ENCODE results near the gene QDPR. TPM values are rescaled to one million over a fixed set of nuclear protein-coding genes. Genes with fewer than 3 reads are reported as not detected.

QDPR gene
- total and polyA plus RNA-seq, 8 donors: 0.45 to 90.4 (median 19.9) TPM

DNA sequence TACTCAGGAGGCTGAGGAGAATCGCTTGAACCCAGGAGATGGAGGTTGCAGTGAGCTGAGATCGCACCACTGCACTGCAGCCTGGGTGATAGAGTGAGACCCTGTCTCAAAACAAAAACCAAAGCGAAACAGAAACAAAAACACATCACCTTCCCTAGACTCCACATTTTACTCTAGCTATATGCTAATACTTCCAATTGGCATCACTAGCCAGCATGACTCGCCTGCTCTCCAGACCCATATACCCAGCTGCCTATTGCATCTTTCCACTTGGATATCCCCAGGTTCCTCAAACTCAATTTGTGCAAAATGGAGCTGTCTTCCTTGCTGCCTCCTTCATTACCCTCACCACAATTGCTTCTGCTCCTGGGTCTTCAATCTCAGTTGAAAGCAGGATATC, 42.7 kb upstream of the QDPR start:
- no peak for DNase-seq
- WGBS, 5 donors: 63 to 82% (median 68%) methylated on average over 4 of the region's 4 CpGs

DNA sequence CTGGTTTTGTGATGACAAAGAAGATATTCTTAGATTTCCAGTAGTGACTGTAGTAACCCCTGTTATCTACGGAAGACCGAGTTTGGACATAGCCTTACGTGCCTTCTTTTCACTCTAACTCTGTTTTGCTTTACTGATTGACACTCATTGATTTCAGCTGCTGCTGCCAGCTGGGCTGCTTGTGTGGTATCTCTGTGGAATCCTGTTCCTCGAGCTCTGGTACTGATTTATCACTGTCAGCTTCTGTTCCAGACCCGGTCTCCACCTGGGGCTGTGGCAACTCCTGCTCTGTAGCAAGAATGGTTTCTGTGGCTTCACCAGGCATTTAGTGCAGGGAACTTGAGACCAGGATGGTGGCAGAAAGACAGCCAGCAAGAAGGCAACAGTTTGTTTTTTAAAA, 40.5 kb upstream of the QDPR start:
- DNase-seq: peak in 1 of 2 donors; percentile 19

More for the DNA sequence above, 42.7 kb upstream of the QDPR start:
- TF ChIP-seq, protein P1, sequence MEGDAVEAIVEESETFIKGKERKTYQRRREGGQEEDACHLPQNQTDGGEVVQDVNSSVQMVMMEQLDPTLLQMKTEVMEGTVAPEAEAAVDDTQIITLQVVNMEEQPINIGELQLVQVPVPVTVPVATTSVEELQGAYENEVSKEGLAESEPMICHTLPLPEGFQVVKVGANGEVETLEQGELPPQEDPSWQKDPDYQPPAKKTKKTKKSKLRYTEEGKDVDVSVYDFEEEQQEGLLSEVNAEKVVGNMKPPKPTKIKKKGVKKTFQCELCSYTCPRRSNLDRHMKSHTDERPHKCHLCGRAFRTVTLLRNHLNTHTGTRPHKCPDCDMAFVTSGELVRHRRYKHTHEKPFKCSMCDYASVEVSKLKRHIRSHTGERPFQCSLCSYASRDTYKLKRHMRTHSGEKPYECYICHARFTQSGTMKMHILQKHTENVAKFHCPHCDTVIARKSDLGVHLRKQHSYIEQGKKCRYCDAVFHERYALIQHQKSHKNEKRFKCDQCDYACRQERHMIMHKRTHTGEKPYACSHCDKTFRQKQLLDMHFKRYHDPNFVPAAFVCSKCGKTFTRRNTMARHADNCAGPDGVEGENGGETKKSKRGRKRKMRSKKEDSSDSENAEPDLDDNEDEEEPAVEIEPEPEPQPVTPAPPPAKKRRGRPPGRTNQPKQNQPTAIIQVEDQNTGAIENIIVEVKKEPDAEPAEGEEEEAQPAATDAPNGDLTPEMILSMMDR (IDR thresholded peaks at IDR 0.05): no peak
- no peak for TF ChIP-seq POLR2AphosphoS5 (IDR thresholded peaks at IDR 0.05)
- TF ChIP-seq POLR2A (IDR thresholded peaks at IDR 0.05): no peak
- TF ChIP-seq EP300 (IDR thresholded peaks at IDR 0.05): no peak
- no peak overlapping the region for H3K4me3 ChIP-seq
- H3K4me1 ChIP-seq: no peaks in the 10 kb centered on the region
- no peak overlapping the region for H3K27ac ChIP-seq
- no peaks in the 10 kb centered on the region for H3K9me3 ChIP-seq
- H3K36me3 ChIP-seq: no peaks in the 10 kb centered on the region
- intact Hi-C loops (cut with DNase I; ENCODE audit: low total_unique reads): no loop called here
- peaks cover 0 to 24% (median 0%) of the 10 kb centered on the region in 3 donors for H3K27me3 ChIP-seq

DNA sequence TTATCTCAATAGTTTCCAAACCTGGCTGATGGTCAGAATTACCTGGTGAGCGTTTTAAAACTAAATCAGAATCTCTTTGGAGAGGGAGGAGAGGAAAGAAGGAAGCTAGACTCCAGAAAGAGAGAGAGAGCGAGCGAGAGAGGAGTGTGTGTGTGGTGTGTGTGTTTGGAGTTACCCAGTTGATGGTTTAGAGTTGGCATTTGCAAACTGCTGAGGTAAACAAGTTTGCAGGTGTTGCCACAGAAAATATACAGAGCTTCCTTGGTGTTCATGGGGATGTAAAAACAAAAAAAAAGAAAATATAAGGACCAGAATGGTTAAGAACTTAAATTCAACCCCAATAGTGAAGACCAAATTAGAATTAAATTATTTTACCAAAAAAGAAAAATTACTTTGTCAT, 38.7 kb upstream of the QDPR start:
- Histone ChIP-seq H3K4me1 (no peaks in the 10 kb centered on the region), H3K4me3 (no peak overlapping the region), H3K27me3 (peaks cover 0 to 22% (median 0%) of the 10 kb centered on the region in 3 donors), H3K9me3 (no peaks in the 10 kb centered on the region), H3K36me3 (no peaks in the 10 kb centered on the region), H3K27ac (no peak overlapping the region)
- no peak for DNase-seq
- TF ChIP-seq POLR2AphosphoS5 (IDR thresholded peaks at IDR 0.05): no peak
- TF ChIP-seq, protein P1 (IDR thresholded peaks at IDR 0.05): no peak
- no peak for TF ChIP-seq EP300 (IDR thresholded peaks at IDR 0.05)
- no peak for TF ChIP-seq POLR2A (IDR thresholded peaks at IDR 0.05)
- WGBS, 5 donors: 76 to 90% (median 86%) methylated on average over 3 of the region's 3 CpGs
- intact Hi-C loops (cut with DNase I; ENCODE audit: low total_unique reads): no loop called here

More for the DNA sequence above, 40.5 kb upstream of the QDPR start:
- Histone ChIP-seq H3K27me3 (peaks cover 0 to 24% (median 0%) of the 10 kb centered on the region in 3 donors), H3K27ac (no peak overlapping the region), H3K9me3 (no peaks in the 10 kb centered on the region), H3K36me3 (no peaks in the 10 kb centered on the region), H3K4me3 (no peak overlapping the region), H3K4me1 (no peaks in the 10 kb centered on the region)
- TF ChIP-seq, protein P1 (IDR thresholded peaks at IDR 0.05): no peak
- 22 to 41% (median 22%) methylated on average over 5 of the region's 5 CpGs for WGBS, 5 donors
- intact Hi-C loops (cut with DNase I; ENCODE audit: low total_unique reads): no loop called here

DNA sequence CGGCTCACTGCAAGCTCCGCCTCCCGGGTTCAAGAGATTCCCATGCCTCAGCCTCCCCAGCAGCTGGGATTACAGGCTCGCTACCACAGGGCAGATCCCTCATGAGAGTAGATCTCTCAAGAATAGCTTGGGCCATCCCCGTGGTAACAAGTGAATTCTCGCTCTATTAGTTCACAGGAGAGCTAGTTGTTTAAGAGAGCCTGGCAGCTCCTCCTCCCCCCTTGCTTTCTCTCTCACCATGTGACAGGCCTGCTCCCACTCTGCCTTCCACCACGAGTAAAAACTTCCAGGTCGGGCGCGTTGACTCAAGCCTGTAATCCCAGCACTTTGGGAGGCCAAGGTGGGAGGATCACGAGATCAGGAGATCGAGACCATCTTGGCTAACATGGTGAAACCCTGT, 34.8 kb upstream of the QDPR start:
- DNase-seq: no peak
- 77 to 86% (median 82%) methylated on average over 9 to 12 of the region's 12 CpGs for WGBS, 5 donors
- Histone ChIP-seq H3K9me3 (no peaks in the 10 kb centered on the region), H3K36me3 (no peaks in the 10 kb centered on the region), H3K27ac (no peak overlapping the region), H3K4me1 (no peaks in the 10 kb centered on the region), H3K27me3 (no peaks in the 10 kb centered on the region), H3K4me3 (no peak overlapping the region)
- TF ChIP-seq, protein P1 (IDR thresholded peaks at IDR 0.05): no peak
- TF ChIP-seq POLR2AphosphoS5 (IDR thresholded peaks at IDR 0.05): no peak
- TF ChIP-seq POLR2A (IDR thresholded peaks at IDR 0.05): no peak
- no peak for TF ChIP-seq EP300 (IDR thresholded peaks at IDR 0.05)
- intact Hi-C loops (cut with DNase I; ENCODE audit: low total_unique reads): no loop called here

Data from stomach (tissue), 9 donors.